Activated T-cell treated with anti-CD3 and anti-CD28 coated beads for 48 hours (primary cell): Measurements from ENCODE around the gene ZNF592.
"Not testable (repeated sequence)": the region's sequence is repeated elsewhere in the genome, so short reads cannot be mapped to it uniquely, and the experiment has no call there.

Experiments
- DNase-seq: peaks from one replicate; pipeline ENCODE4 v3.0.0-alpha.2; 2020; ENCODE audit warnings: low read depth

Gene ZNF592

GRCh38 chr15:84749111-84749991 lies 959 bp downstream of the ZNF592 start:
- DNase-seq = peak; percentile 33

GRCh38 chr15:84750583-84751092 lies 2.2 kb downstream of the ZNF592 start:
- no peak for DNase-seq

- DNase-seq = not testable (repeated sequence)
Measured at GRCh38 chr15:84751721-84752120, 3.3 kb downstream of the ZNF592 start.

- no peak for DNase-seq
Measured at GRCh38 chr15:84752195-84752594, 3.8 kb downstream of the ZNF592 start.

- DNase-seq = no peak
Measured at GRCh38 chr15:84752700-84753099, 4.3 kb downstream of the ZNF592 start.

- DNase-seq = not testable (repeated sequence)
Measured at GRCh38 chr15:84754889-84755288, 6.5 kb downstream of the ZNF592 start.

- DNase-seq = no peak
Measured at GRCh38 chr15:84755736-84756527, 7.5 kb downstream of the ZNF592 start.

GRCh38 chr15:84759018-84759417 lies 10.6 kb downstream of the ZNF592 start:
- no peak for DNase-seq

GRCh38 chr15:84760219-84760618 lies 11.8 kb downstream of the ZNF592 start:
- no peak for DNase-seq

GRCh38 chr15:84761607-84762131 lies 13.3 kb downstream of the ZNF592 start:
- no peak for DNase-seq

GRCh38 chr15:84762840-84763572 lies 14.6 kb downstream of the ZNF592 start:
- DNase-seq = no peak

GRCh38 chr15:84764585-84764984 lies 16.2 kb downstream of the ZNF592 start:
- no peak for DNase-seq

GRCh38 chr15:84764989-84765388 lies 16.6 kb downstream of the ZNF592 start:
- no peak for DNase-seq

GRCh38 chr15:84765675-84766074 lies 17.3 kb downstream of the ZNF592 start:
- no peak for DNase-seq

- no peak for DNase-seq
Measured at GRCh38 chr15:84766461-84767035, 18.2 kb downstream of the ZNF592 start.

GRCh38 chr15:84772031-84772430 lies 23.6 kb downstream of the ZNF592 start:
- DNase-seq = no peak

- no peak for DNase-seq
Measured at GRCh38 chr15:84772467-84772866, 24.1 kb downstream of the ZNF592 start.

GRCh38 chr15:84773716-84774115 lies 25.3 kb downstream of the ZNF592 start:
- no peak for DNase-seq

- DNase-seq = no peak
Measured at GRCh38 chr15:84775867-84776449, 27.6 kb downstream of the ZNF592 start.

GRCh38 chr15:84778194-84778593 lies 29.8 kb downstream of the ZNF592 start:
- DNase-seq = no peak

- DNase-seq = no peak
Measured at GRCh38 chr15:84780492-84780891, 32.1 kb downstream of the ZNF592 start.
